ENCODE results near the gene PRKCZ. TPM values are rescaled to one million over a fixed set of nuclear protein-coding genes. Genes with fewer than 3 reads are reported as not detected.

Gene PRKCZ
- total and polyA plus RNA-seq, 5 donors from 2014 or later: 11.0 to 42.7 (median 13.6) TPM

DNA sequence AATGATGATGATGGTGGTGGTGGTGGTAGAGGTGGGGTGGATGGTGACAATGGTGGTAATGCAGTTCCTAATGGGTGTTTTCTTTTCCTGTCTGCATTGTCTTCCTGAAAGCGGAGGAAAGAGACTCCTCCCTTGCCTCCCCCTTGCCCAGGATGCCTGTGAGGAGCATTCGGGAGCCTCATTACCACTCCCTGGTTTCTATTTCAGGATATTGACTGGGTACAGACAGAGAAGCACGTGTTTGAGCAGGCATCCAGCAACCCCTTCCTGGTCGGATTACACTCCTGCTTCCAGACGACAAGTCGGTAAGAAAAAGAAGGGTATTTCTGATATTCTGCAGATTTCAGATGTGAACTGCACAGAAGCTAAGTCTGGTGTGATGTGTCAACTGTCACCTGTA, 105.6 kb downstream of the PRKCZ start:
- peaks cover 38% of the 10 kb centered on the region for H3K36me3 Mint-ChIP-seq
- DNase-seq: no peak
- Histone ChIP-seq H3K4me3 (ENCODE audit: low read depth, low read length) (no peak overlapping the region), H3K27ac (ENCODE audit: insufficient read depth, low read length, poor library complexity, severe bottlenecking) (no peak overlapping the region), H3K27me3 (ENCODE audit: control insufficient read depth, insufficient read depth, low read length) (no peaks in the 10 kb centered on the region), H3K36me3 (ENCODE audit: control insufficient read depth, insufficient read depth, low read length) (peaks cover 13% of the 10 kb centered on the region), H3K9me3 (ENCODE audit: control insufficient read depth in 2 of 2, low read length in 2 of 2) (no peaks in the 10 kb centered on the region), H3K4me1 (ENCODE audit: control insufficient read depth, insufficient read depth, low read length, poor library complexity, severe bottlenecking) (no peaks in the 10 kb centered on the region)
- H3K27me3 Mint-ChIP-seq: no peaks in the 10 kb centered on the region
- H3K9me3 Mint-ChIP-seq: peaks cover 0 to 6% (median 0%) of the 10 kb centered on the region in 7 donors
- peak overlapping the region in 2 of 3 donors; percentile 16 to 41 for H3K27ac Mint-ChIP-seq
- H3K4me1 Mint-ChIP-seq: peaks cover 0 to 10% (median 6%) of the 10 kb centered on the region in 4 donors
- ATAC-seq (ENCODE audit: low read depth in 2 of 2): no peak
- no peak overlapping the region for H3K4me3 Mint-ChIP-seq

DNA sequence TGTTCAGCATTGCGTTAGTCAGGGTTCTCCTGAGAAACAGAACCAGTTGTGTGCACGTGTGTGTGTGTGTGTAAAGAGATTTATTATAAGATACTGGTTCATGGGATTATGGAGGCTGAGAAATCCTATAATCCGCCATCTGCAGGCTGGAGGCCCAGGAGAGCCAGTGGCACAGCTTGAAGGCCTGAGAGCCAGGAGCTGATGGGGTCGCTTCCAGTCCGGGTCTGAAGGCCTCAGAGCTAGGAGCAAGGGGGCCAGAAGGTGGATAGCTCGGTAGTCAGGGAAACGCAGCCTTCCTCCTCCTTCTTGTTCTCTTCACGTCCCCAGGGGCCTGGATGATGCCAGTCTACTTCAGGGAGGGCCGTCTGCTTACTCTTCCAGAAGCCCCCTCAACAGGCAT, 106.7 kb downstream of the PRKCZ start:
- Histone ChIP-seq H3K36me3 (ENCODE audit: control insufficient read depth, insufficient read depth, low read length) (peaks cover 13% of the 10 kb centered on the region), H3K27me3 (ENCODE audit: control insufficient read depth, insufficient read depth, low read length) (no peaks in the 10 kb centered on the region), H3K4me1 (ENCODE audit: control insufficient read depth, insufficient read depth, low read length, poor library complexity, severe bottlenecking) (no peaks in the 10 kb centered on the region), H3K4me3 (ENCODE audit: low read depth, low read length) (no peak overlapping the region), H3K9me3 (ENCODE audit: control insufficient read depth in 2 of 2, low read length in 2 of 2) (no peaks in the 10 kb centered on the region), H3K27ac (ENCODE audit: insufficient read depth, low read length, poor library complexity, severe bottlenecking) (no peak overlapping the region)
- no peak for ATAC-seq (ENCODE audit: low read depth in 2 of 2)
- no peak for DNase-seq
- H3K36me3 Mint-ChIP-seq: peaks cover 35% of the 10 kb centered on the region
- peaks cover 0 to 6% (median 0%) of the 10 kb centered on the region in 7 donors for H3K9me3 Mint-ChIP-seq
- no peaks in the 10 kb centered on the region for H3K27me3 Mint-ChIP-seq
- no peak overlapping the region for H3K27ac Mint-ChIP-seq
- H3K4me3 Mint-ChIP-seq: no peak overlapping the region
- H3K4me1 Mint-ChIP-seq: peaks cover 0 to 10% (median 6%) of the 10 kb centered on the region in 4 donors

DNA sequence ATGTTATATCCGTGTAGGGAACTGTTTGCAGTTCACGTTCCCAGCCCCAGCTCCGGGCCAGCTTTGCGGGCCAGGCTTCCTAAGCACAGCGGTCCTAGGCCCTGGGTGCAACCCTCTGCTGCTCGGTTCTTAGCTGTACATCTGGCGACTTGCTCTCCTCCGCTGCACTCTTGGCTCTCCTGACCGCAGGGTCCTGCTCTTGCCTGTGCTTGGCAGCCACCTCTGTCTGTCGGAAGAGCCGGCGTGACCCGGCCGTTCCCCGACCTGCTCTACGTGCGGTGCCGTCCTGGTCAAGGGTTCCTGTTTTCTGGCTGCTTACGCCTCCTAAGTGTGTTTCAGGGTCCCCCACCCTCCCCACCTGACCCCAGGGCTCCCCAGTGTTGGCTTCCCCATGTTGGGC, 107.6 kb downstream of the PRKCZ start:
- Mint-ChIP-seq H3K27me3 (no peaks in the 10 kb centered on the region), H3K36me3 (peaks cover 32% of the 10 kb centered on the region), H3K9me3 (peaks cover 0 to 6% (median 0%) of the 10 kb centered on the region in 7 donors), H3K4me3 (no peak overlapping the region), H3K27ac (no peak overlapping the region), H3K4me1 (peaks cover 0 to 9% (median 4%) of the 10 kb centered on the region in 4 donors)
- Histone ChIP-seq H3K27me3 (ENCODE audit: control insufficient read depth, insufficient read depth, low read length) (no peaks in the 10 kb centered on the region), H3K4me3 (ENCODE audit: low read depth, low read length) (no peak overlapping the region), H3K36me3 (ENCODE audit: control insufficient read depth, insufficient read depth, low read length) (peaks cover 13% of the 10 kb centered on the region), H3K9me3 (ENCODE audit: control insufficient read depth in 2 of 2, low read length in 2 of 2) (no peaks in the 10 kb centered on the region), H3K4me1 (ENCODE audit: control insufficient read depth, insufficient read depth, low read length, poor library complexity, severe bottlenecking) (no peaks in the 10 kb centered on the region), H3K27ac (ENCODE audit: insufficient read depth, low read length, poor library complexity, severe bottlenecking) (no peak overlapping the region)
- DNase-seq: no peak
- no peak for ATAC-seq (ENCODE audit: low read depth in 2 of 2)

DNA sequence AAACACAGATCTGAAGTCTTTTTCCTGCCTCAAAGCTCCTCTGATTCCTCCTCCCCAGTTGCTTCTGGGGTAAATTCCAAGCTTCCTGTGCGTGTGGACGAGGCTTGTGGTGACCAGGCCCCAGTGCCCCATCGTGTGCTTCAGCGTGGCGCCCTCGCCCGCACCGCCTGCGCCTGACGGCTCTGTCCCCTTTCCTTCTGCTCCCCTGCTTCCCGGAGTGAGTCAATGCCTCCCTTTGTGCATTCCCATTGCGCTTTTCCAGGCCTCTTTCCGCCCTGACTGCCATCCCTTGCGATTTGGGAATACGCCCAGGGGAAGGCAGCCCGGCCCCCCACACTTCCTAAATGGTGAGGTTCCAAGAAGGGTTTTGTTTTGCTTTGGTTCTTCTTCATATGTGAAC, 108.1 kb downstream of the PRKCZ start:
- Mint-ChIP-seq H3K4me1 (peaks cover 0 to 9% (median 3%) of the 10 kb centered on the region in 4 donors), H3K27ac (no peak overlapping the region), H3K27me3 (no peaks in the 10 kb centered on the region), H3K4me3 (no peak overlapping the region), H3K9me3 (peaks cover 0 to 6% (median 0%) of the 10 kb centered on the region in 7 donors), H3K36me3 (peaks cover 32% of the 10 kb centered on the region)
- Histone ChIP-seq H3K27me3 (ENCODE audit: control insufficient read depth, insufficient read depth, low read length) (no peaks in the 10 kb centered on the region), H3K4me3 (ENCODE audit: low read depth, low read length) (no peak overlapping the region), H3K4me1 (ENCODE audit: control insufficient read depth, insufficient read depth, low read length, poor library complexity, severe bottlenecking) (no peaks in the 10 kb centered on the region), H3K27ac (ENCODE audit: insufficient read depth, low read length, poor library complexity, severe bottlenecking) (no peak overlapping the region), H3K9me3 (ENCODE audit: control insufficient read depth in 2 of 2, low read length in 2 of 2) (no peaks in the 10 kb centered on the region), H3K36me3 (ENCODE audit: control insufficient read depth, insufficient read depth, low read length) (peaks cover 13% of the 10 kb centered on the region)
- DNase-seq (no peak), ATAC-seq (ENCODE audit: low read depth in 2 of 2) (no peak)

DNA sequence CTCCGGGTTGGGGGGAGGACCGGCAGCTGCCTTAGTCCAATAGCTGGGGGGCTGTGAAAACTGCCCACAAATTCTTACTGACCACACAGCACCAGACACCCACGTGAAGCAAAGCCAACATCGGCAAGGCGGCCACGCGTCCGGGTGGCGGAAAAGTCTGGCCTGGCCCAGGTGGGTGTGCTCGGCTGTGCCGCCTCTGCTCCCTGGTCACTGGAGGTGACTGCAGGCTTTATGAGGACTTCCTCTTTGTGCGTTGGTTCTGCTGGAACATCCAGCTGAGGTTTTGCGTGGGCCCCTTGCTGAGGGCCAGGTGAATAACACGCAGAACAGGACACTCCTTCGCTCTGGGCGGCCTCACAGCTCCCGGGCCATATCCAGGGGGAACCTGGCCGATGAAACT, 108.9 kb downstream of the PRKCZ start:
- no peaks in the 10 kb centered on the region for H3K27me3 ChIP-seq (ENCODE audit: control insufficient read depth, insufficient read depth, low read length)
- Mint-ChIP-seq H3K4me3 (no peak overlapping the region), H3K27me3 (no peaks in the 10 kb centered on the region), H3K4me1 (peaks cover 0 to 9% (median 3%) of the 10 kb centered on the region in 4 donors), H3K27ac (no peak overlapping the region), H3K36me3 (peaks cover 32% of the 10 kb centered on the region), H3K9me3 (peaks cover 0 to 6% (median 0%) of the 10 kb centered on the region in 7 donors)
- H3K4me1 ChIP-seq (ENCODE audit: control insufficient read depth, insufficient read depth, low read length, poor library complexity, severe bottlenecking): no peaks in the 10 kb centered on the region
- H3K36me3 ChIP-seq (ENCODE audit: control insufficient read depth, insufficient read depth, low read length): peaks cover 13% of the 10 kb centered on the region
- H3K9me3 ChIP-seq (ENCODE audit: control insufficient read depth in 2 of 2, low read length in 2 of 2): no peaks in the 10 kb centered on the region
- no peak overlapping the region for H3K4me3 ChIP-seq (ENCODE audit: low read depth, low read length)
- no peak for DNase-seq
- H3K27ac ChIP-seq (ENCODE audit: insufficient read depth, low read length, poor library complexity, severe bottlenecking): no peak overlapping the region
- ATAC-seq (ENCODE audit: low read depth in 2 of 2): no peak

DNA sequence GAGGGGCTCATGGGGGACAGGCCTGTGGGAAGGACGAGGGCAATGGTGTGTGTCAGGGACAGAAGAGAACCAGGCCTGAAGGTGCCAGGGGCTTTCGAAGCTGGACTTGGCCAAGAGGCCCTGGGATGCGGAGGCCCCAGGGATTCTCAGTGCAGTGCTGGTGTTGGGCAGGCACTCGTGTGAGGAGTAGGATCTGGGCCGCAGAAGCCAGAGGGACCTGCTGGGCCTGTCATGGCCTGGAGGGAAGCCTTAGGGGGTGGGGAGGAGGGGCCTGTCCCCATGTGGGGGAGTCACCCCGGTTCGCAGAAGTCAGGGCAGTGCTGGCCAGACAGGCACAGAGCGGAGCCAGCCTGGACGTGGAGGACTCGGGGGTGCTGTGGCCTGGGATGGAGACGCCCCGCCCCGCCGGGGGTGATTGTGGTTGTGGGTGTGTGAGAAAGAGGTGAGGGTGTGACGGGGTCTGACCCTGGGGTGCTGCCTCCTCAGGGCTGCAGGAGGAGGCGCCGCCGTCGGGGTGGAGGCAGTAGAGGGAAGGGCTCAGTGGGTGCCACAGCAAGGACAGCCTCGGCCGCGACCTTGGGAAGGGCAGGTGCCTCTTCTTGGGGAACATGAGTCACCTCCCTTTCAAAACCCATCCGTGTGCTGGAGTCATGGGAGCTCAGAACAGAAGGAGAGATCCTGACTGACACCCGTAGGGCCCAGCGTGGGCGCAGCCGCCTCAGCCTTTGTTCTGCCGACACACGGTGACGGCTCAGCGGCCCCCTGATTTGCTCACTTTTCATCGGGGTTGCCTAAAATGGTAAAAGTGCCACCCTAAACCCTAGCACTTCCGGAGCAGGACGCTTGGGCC, 110.5 kb downstream of the PRKCZ start:
- Mint-ChIP-seq H3K9me3 (no peaks in the 10 kb centered on the region), H3K36me3 (peaks cover 22% of the 10 kb centered on the region), H3K4me1 (peaks cover 0 to 1% (median 0%) of the 10 kb centered on the region in 4 donors), H3K27ac (no peak overlapping the region), H3K4me3 (no peak overlapping the region), H3K27me3 (no peaks in the 10 kb centered on the region)
- no peak overlapping the region for H3K4me3 ChIP-seq (ENCODE audit: low read depth, low read length)
- no peak overlapping the region for H3K27ac ChIP-seq (ENCODE audit: insufficient read depth, low read length, poor library complexity, severe bottlenecking)
- no peak for DNase-seq
- ATAC-seq (ENCODE audit: low read depth in 2 of 2): no peak
- no peaks in the 10 kb centered on the region for H3K4me1 ChIP-seq (ENCODE audit: control insufficient read depth, insufficient read depth, low read length, poor library complexity, severe bottlenecking)
- H3K9me3 ChIP-seq (ENCODE audit: control insufficient read depth in 2 of 2, low read length in 2 of 2): no peaks in the 10 kb centered on the region
- H3K36me3 ChIP-seq (ENCODE audit: control insufficient read depth, insufficient read depth, low read length): peaks cover 13% of the 10 kb centered on the region
- no peaks in the 10 kb centered on the region for H3K27me3 ChIP-seq (ENCODE audit: control insufficient read depth, insufficient read depth, low read length)

DNA sequence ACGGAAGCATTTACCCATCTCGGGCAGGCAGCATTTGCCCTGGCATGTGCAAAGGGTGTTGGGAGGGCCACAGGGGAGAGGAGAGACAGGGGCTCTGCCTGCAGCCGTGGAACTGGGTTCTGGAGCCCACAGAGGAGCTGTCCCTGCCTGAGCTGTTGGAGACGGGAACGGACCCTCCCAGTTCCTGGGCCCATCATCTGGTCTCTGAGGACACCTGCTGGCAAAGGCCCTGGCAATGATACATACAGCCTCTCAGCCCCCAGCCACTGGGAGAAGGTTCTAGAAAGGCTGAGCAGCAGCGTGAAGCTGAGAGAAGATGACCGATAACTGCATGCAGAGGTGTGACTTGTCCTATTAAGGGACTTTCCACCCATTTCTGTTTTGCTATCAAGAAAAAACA, 113.0 kb downstream of the PRKCZ start:
- Histone ChIP-seq H3K4me3 (ENCODE audit: low read depth, low read length) (no peak overlapping the region), H3K4me1 (ENCODE audit: control insufficient read depth, insufficient read depth, low read length, poor library complexity, severe bottlenecking) (no peaks in the 10 kb centered on the region), H3K27ac (ENCODE audit: insufficient read depth, low read length, poor library complexity, severe bottlenecking) (no peak overlapping the region), H3K9me3 (ENCODE audit: control insufficient read depth in 2 of 2, low read length in 2 of 2) (no peaks in the 10 kb centered on the region), H3K36me3 (ENCODE audit: control insufficient read depth, insufficient read depth, low read length) (no peaks in the 10 kb centered on the region), H3K27me3 (ENCODE audit: control insufficient read depth, insufficient read depth, low read length) (no peaks in the 10 kb centered on the region)
- H3K27ac Mint-ChIP-seq: no peak overlapping the region
- no peaks in the 10 kb centered on the region for H3K4me1 Mint-ChIP-seq
- no peaks in the 10 kb centered on the region for H3K9me3 Mint-ChIP-seq
- ATAC-seq (ENCODE audit: low read depth in 2 of 2) (no peak), DNase-seq (no peak)
- H3K4me3 Mint-ChIP-seq: no peak overlapping the region
- no peaks in the 10 kb centered on the region for H3K27me3 Mint-ChIP-seq
- H3K36me3 Mint-ChIP-seq: peaks cover 14% of the 10 kb centered on the region

DNA sequence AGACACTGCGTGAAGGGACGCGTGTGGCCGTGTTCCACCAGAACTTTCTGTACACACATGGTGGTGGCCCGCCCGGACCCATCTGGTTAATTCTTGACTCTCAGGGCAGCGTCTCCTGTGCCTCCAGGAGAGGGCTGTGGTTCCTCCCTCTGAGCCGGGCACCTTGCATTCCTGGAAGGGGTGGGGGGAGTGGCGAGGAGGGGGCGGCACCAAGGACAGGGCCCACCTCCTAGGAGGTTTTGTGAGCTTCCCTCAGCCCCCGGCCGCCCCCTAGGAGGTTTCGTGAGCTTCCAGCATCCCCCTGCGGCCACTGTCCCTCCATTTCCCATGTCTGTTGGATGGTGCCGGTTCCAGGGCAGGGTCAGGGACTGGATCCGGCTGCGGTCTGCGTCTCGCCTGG, 115.4 kb downstream of the PRKCZ start:
- Histone ChIP-seq H3K36me3 (ENCODE audit: control insufficient read depth, insufficient read depth, low read length) (no peaks in the 10 kb centered on the region), H3K27ac (ENCODE audit: insufficient read depth, low read length, poor library complexity, severe bottlenecking) (no peak overlapping the region), H3K9me3 (ENCODE audit: control insufficient read depth in 2 of 2, low read length in 2 of 2) (no peaks in the 10 kb centered on the region), H3K4me3 (ENCODE audit: low read depth, low read length) (no peak overlapping the region), H3K4me1 (ENCODE audit: control insufficient read depth, insufficient read depth, low read length, poor library complexity, severe bottlenecking) (no peaks in the 10 kb centered on the region), H3K27me3 (ENCODE audit: control insufficient read depth, insufficient read depth, low read length) (no peaks in the 10 kb centered on the region)
- Mint-ChIP-seq H3K4me1 (no peaks in the 10 kb centered on the region), H3K9me3 (no peaks in the 10 kb centered on the region), H3K27ac (no peak overlapping the region), H3K36me3 (peaks cover 6% of the 10 kb centered on the region), H3K4me3 (no peak overlapping the region), H3K27me3 (no peaks in the 10 kb centered on the region)
- no peak for DNase-seq
- ATAC-seq (ENCODE audit: low read depth in 2 of 2): no peak

Measured in CD4-positive, CD25-positive, alpha-beta regulatory T cell (primary cell).